Sciatic nerve (tissue), 2 donors: Measurements from ENCODE around the gene SLC1A4. TPM values are rescaled to one million over a fixed set of nuclear protein-coding genes. Genes with fewer than 3 reads are reported as not detected.

Experiments
- ATAC-seq: fragments of 200-7000 bp; cut with Tn5 transposase; one replicate; pipeline ENCODE4 v1.9.1; 2020; ENCODE audit warnings: mild to moderate bottlenecking, moderate library complexity
- DNase-seq: peaks from one replicate; pipeline ENCODE4 v3.0.0-alpha.2; 2020; ENCODE audit warnings: low spot score
- intact Hi-C: fragments of 100-400 bp; cut with DNase I; formaldehyde crosslinking; loops from one replicate; pipeline ENCODE4 v1.14.2; 2022
- total RNA-seq: library from RNA; stranded (reverse); fragmentation: NEBNext Ultra II Directional; extraction: Animal tissue kit (Norgen Biotek cat#: 25700); gene quantifications from one replicate; pipeline ENCODE4 v1.2.1, GENCODE V29; 2021
- donor health status: DM: no; HTN: no; CAD: no.
- donor health status: DM: no; HTN: no; CAD: no.

Gene SLC1A4
- total RNA-seq: 14.3 TPM

- intact Hi-C loops: no loop called here
- ATAC-seq (peak; percentile 97), DNase-seq (peak; percentile 96)
Observed at GRCh38 chr2:64989126-64989981, at the start of gene SLC1A4. Gene SLC1A4 (plus strand): TSS chr2:64989399. CDS start chr2:64989644, 245 bp downstream.

GRCh38 chr2:64941143-64941542 lies 48.1 kb upstream of the SLC1A4 start:
- ATAC-seq: no peak
- intact Hi-C loops: no loop called here

GRCh38 chr2:64941801-64942200 lies 47.4 kb upstream of the SLC1A4 start:
- DNase-seq (no peak), ATAC-seq (no peak)

More at GRCh38 chr2:64941143-64941542, 48.1 kb upstream of the SLC1A4 start:
- no peak for DNase-seq

GRCh38 chr2:64942693-64943092 lies 46.5 kb upstream of the SLC1A4 start:
- no peak for DNase-seq
- no peak for ATAC-seq
- intact Hi-C loops: no loop called here

More at GRCh38 chr2:64941801-64942200, 47.4 kb upstream of the SLC1A4 start:
- intact Hi-C loops: no loop called here

- peak; percentile 66 for DNase-seq
- intact Hi-C loops: no loop called here
Observed at GRCh38 chr2:64943387-64944150, 45.6 kb upstream of the SLC1A4 start.

GRCh38 chr2:64944484-64944883 lies 44.7 kb upstream of the SLC1A4 start:
- DNase-seq (no peak), ATAC-seq (no peak)
- intact Hi-C loops: no loop called here

More at GRCh38 chr2:64943387-64944150, 45.6 kb upstream of the SLC1A4 start:
- ATAC-seq: peak; percentile 58

- no peak for DNase-seq
- intact Hi-C loops: no loop called here
- peak; percentile 55 for ATAC-seq
Observed at GRCh38 chr2:64945973-64946768, 43.0 kb upstream of the SLC1A4 start.

GRCh38 chr2:64946769-64947247 lies 42.4 kb upstream of the SLC1A4 start:
- DNase-seq: no peak
- intact Hi-C loops: no loop called here
- ATAC-seq: no peak

- DNase-seq: no peak
- intact Hi-C loops: no loop called here
- ATAC-seq: no peak
Observed at GRCh38 chr2:64947885-64948284, 41.3 kb upstream of the SLC1A4 start.

GRCh38 chr2:64950226-64951160 lies 38.7 kb upstream of the SLC1A4 start:
- DNase-seq (no peak), ATAC-seq (no peak)
- intact Hi-C loops: no loop called here

GRCh38 chr2:64951306-64951953 lies 37.8 kb upstream of the SLC1A4 start:
- DNase-seq (no peak), ATAC-seq (no peak)
- intact Hi-C loops: no loop called here

- intact Hi-C loops: no loop called here
- ATAC-seq (no peak), DNase-seq (no peak)
Observed at GRCh38 chr2:64952096-64952495, 37.1 kb upstream of the SLC1A4 start.

GRCh38 chr2:64952511-64953482 lies 36.4 kb upstream of the SLC1A4 start:
- no peak for DNase-seq
- intact Hi-C loops: no loop called here
- no peak for ATAC-seq

- intact Hi-C loops: no loop called here
- ATAC-seq: no peak
- no peak for DNase-seq
Observed at GRCh38 chr2:64955467-64955866, 33.7 kb upstream of the SLC1A4 start.

GRCh38 chr2:64957109-64957903 lies 31.9 kb upstream of the SLC1A4 start:
- intact Hi-C loops: no loop called here
- ATAC-seq: no peak
- DNase-seq: no peak

GRCh38 chr2:64958556-64958955 lies 30.6 kb upstream of the SLC1A4 start:
- DNase-seq: no peak
- intact Hi-C loops: no loop called here
- no peak for ATAC-seq
